Epithelial cell of esophagus (primary cell): ENCODE results near the gene SMIM9.

Experiments
- DNase-seq: peaks from one replicate; pipeline ENCODE4 v3.0.0; 2010; ENCODE audit warnings: low read depth
- H3K4me3 ChIP-seq: 2 replicates; pipeline ENCODE4 v1.5.1; 2011; ENCODE audit warnings: mild to moderate bottlenecking, low read length, control low read depth
- CTCF ChIP-seq: IDR thresholded peaks from 2 replicates; pipeline ENCODE4 v1.5.1; 2011; ENCODE audit warnings: low read depth, mild to moderate bottlenecking, low read length, control low read depth, inconsistent platforms; ENCODE audit not compliant: insufficient read depth; ENCODE audit errors: missing control alignments

The SMIM9 gene

GRCh38 chrX:154791939-154792338 is 42.5 kb downstream of the SMIM9 start:
- TF ChIP-seq CTCF = no peak
- no peak for DNase-seq

GRCh38 chrX:154791467-154791866 is 43.0 kb downstream of the SMIM9 start:
- no peak for DNase-seq
- no peak for TF ChIP-seq CTCF
- no peak overlapping the region for H3K4me3 ChIP-seq

More at GRCh38 chrX:154791939-154792338, 42.5 kb downstream of the SMIM9 start:
- no peak overlapping the region for H3K4me3 ChIP-seq

DNA sequence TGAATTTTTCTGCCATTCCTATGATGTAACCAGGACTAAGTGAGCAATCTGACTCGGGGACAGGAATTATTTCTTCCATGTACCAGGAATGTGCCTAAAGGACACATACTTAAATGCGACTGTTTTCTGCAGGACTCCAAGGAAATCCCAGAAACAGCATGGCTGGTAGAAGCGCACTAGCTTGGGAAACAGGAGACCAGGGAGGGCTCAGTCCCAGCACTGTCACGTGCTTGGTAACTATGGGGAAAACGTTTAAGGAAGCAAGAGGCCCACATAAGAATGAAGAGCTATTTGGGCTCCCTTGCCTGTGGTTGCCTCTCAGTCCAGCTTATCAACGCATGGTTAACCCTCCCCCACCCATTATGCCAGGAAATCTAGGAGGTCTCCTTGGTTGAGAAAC is 48.7 kb downstream of the SMIM9 start:
- H3K4me3 ChIP-seq = no peak overlapping the region
- DNase-seq = no peak
- TF ChIP-seq CTCF = no peak

- TF ChIP-seq CTCF = no peak
- H3K4me3 ChIP-seq = no peak overlapping the region
- DNase-seq = no peak
Observed at GRCh38 chrX:154784149-154784995, 50.1 kb downstream of the SMIM9 start.

GRCh38 chrX:154780968-154781367 is 53.5 kb downstream of the SMIM9 start:
- no peak for DNase-seq
- TF ChIP-seq CTCF = no peak
- no peak overlapping the region for H3K4me3 ChIP-seq

DNA sequence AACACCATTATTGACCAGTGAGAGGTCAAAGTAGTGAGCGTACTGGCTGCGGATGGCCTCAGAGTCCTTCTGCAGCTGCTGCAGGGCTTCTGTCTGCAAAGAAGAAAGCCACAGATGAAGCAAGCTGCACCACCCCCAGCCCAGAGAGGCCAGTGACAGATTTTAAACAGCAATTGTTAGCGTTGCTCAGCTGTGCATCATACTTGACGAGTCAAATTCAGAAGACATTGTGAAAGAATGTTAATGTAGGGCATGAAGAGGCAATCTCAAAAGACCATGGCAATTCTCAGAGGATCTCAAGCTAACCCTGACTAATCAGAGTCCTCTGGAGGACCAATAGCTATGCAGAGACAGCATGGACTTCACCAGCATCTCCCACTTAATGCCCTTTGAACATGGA is 55.2 kb downstream of the SMIM9 start:
- no peak overlapping the region for H3K4me3 ChIP-seq
- no peak for TF ChIP-seq CTCF
- DNase-seq = peak; percentile 10

GRCh38 chrX:154776753-154777152 is 57.7 kb downstream of the SMIM9 start:
- TF ChIP-seq CTCF = no peak
- no peak for DNase-seq
- no peak overlapping the region for H3K4me3 ChIP-seq
